Calu3 (cell line): ENCODE measurements around the gene DCP1B. TPM values are rescaled to one million over a fixed set of nuclear protein-coding genes. Genes with fewer than 3 reads are reported as not detected.

Experiments
- BruUV-seq: library from RNA; stranded (reverse); fragments of 400-500 nt; replicated peaks from 2 replicates; lab custom pipeline; 2021; lab: Mats Ljungman, UMichigan
- CTCF ChIA-PET: fragments of 300-600 bp; sonication (Branson Sonifier 250); formaldehyde crosslinking; loops from one replicate; lab custom pipeline; 2022; ENCODE audit warnings: antibody characterized with exemption; lab: Charles Lee
- DNase-seq: peaks from one replicate; pipeline ENCODE4 v3.0.0; 2022
- H3K27ac Mint-ChIP-seq: one replicate; pipeline ENCODE4 v1.8.0; 2022; ENCODE audit warnings: mixed read lengths; ENCODE audit not compliant: unreplicated experiment
- H3K27me3 Mint-ChIP-seq: one replicate; pipeline ENCODE4 v1.8.0; 2022; ENCODE audit warnings: mixed read lengths; ENCODE audit not compliant: unreplicated experiment
- H3K36me3 Mint-ChIP-seq: one replicate; pipeline ENCODE4 v1.8.0; 2022; ENCODE audit warnings: mild to moderate bottlenecking, moderate library complexity, mixed read lengths; ENCODE audit not compliant: insufficient read depth, unreplicated experiment
- H3K4me1 Mint-ChIP-seq: one replicate; pipeline ENCODE4 v1.8.0; 2022; ENCODE audit warnings: mild to moderate bottlenecking, low read depth, mixed read lengths; ENCODE audit not compliant: unreplicated experiment
- H3K4me3 Mint-ChIP-seq: one replicate; pipeline ENCODE4 v1.8.0; 2022; ENCODE audit warnings: mild to moderate bottlenecking, low read depth, moderate library complexity, mixed read lengths; ENCODE audit not compliant: unreplicated experiment
- H3K9me3 Mint-ChIP-seq: one replicate; pipeline ENCODE4 v1.8.0; 2022; ENCODE audit warnings: low read depth, mixed read lengths; ENCODE audit not compliant: unreplicated experiment
- CTCF ChIP-seq: fragments of 200-600 bp; IDR thresholded peaks from one replicate; pipeline ENCODE4 v1.8.0; 2022; ENCODE audit warnings: antibody characterized with exemption; ENCODE audit not compliant: unreplicated experiment
- intact Hi-C: fragments of 100-400 bp; cut with micrococcal nuclease; formaldehyde crosslinking; loops from one replicate; pipeline ENCODE4 v1.10.0; 2022; ENCODE audit not compliant: unreplicated experiment
- total RNA-seq: library from RNA; stranded (reverse); gene quantifications from 2 replicates; pipeline ENCODE4 v1.2.3, GENCODE V29; 2022

DCP1B gene
- total RNA-seq, 1 experiment from 2014 or later, result 6.3 TPM

- no peak overlapping the region for H3K27ac Mint-ChIP-seq
- H3K27me3 Mint-ChIP-seq, result peaks cover 46% of the 10 kb centered on the region
- H3K9me3 Mint-ChIP-seq, result no peaks in the 10 kb centered on the region
- intact Hi-C loops, result no loop called here
- H3K4me1 Mint-ChIP-seq, result no peaks in the 10 kb centered on the region
- peak; percentile 86 for DNase-seq
- peak overlapping the region; percentile 69 for H3K4me3 Mint-ChIP-seq
- no TSS peak for BruUV-seq
- CTCF ChIA-PET, result no interaction called here
- TF ChIP-seq CTCF, result no peak
- H3K36me3 Mint-ChIP-seq, result no peaks in the 10 kb centered on the region
Observed at GRCh38 chr12:1907652-1908611, 96.3 kb downstream of the DCP1B start.

DNA sequence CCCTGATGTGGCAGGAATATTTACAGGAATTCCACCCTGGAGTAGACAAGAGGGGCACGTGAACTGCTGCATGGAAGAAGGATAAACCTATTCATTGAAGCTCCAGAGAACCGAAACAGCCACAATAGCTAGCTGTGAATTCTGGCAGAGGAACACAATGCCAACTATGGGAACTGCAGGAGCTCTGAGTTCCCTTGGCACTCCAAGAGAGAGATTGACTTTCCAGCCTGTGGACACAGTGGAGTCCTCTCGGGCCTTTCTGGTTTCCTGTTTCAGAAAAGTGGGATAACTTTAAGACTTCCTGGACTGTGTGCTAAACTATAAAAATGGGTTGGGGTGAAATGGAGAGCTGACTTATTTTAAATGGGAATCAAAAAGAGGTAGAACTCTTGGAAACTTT is 97.7 kb downstream of the DCP1B start:
- H3K4me3 Mint-ChIP-seq, result no peak overlapping the region
- CTCF ChIA-PET, result no interaction called here
- no peak for TF ChIP-seq CTCF
- no peak overlapping the region for H3K27ac Mint-ChIP-seq
- DNase-seq, result no peak
- H3K36me3 Mint-ChIP-seq, result no peaks in the 10 kb centered on the region
- H3K9me3 Mint-ChIP-seq, result peaks cover 3% of the 10 kb centered on the region
- H3K27me3 Mint-ChIP-seq, result peaks cover 46% of the 10 kb centered on the region
- intact Hi-C loops, result no loop called here
- no TSS peak for BruUV-seq
- H3K4me1 Mint-ChIP-seq, result no peaks in the 10 kb centered on the region

- no peak for TF ChIP-seq CTCF
- BruUV-seq, result no TSS peak
- intact Hi-C loops, result no loop called here
- no peak for DNase-seq
- no peaks in the 10 kb centered on the region for H3K4me1 Mint-ChIP-seq
- no peak overlapping the region for H3K4me3 Mint-ChIP-seq
- no peaks in the 10 kb centered on the region for H3K36me3 Mint-ChIP-seq
- CTCF ChIA-PET, result no interaction called here
- H3K9me3 Mint-ChIP-seq, result peaks cover 3% of the 10 kb centered on the region
- H3K27me3 Mint-ChIP-seq, result peaks cover 38% of the 10 kb centered on the region
- no peak overlapping the region for H3K27ac Mint-ChIP-seq
Observed at GRCh38 chr12:1904875-1905274, 99.4 kb downstream of the DCP1B start.

DNA sequence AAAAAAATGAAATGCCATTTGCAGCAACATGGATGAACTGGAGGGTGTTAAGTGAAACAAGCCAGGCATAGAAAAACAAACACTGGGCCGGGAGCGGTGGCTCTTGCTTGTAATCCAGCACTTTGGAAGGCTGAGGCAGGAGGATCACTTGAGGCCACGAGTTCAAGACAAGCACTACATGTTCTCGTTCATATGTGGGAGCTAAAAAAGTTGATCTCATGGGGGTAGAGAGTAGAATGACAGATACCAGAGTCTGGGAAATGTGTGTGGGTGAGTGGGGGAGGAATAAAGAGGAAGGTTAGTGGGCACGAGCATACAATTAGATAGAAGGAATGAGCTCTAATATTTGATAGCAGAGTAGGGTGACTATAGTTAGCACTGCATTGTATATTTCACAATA is 107.3 kb downstream of the DCP1B start:
- H3K4me1 Mint-ChIP-seq, result no peaks in the 10 kb centered on the region
- H3K36me3 Mint-ChIP-seq, result no peaks in the 10 kb centered on the region
- no peak overlapping the region for H3K4me3 Mint-ChIP-seq
- H3K27me3 Mint-ChIP-seq, result peaks cover 74% of the 10 kb centered on the region
- peaks cover 4% of the 10 kb centered on the region for H3K9me3 Mint-ChIP-seq
- CTCF ChIA-PET, result no interaction called here
- intact Hi-C loops, result no loop called here
- no peak for TF ChIP-seq CTCF
- DNase-seq, result no peak
- no peak overlapping the region for H3K27ac Mint-ChIP-seq
- no TSS peak for BruUV-seq

Other genes starting within 250 kb of the DCP1B start
- not detected in 2 replicates for gene LRTM2, start 183.9 kb downstream of the DCP1B start, total RNA-seq
- gene CACNA2D4, start 85.8 kb downstream of the DCP1B start, total RNA-seq, result 0.80 and 0.86 TPM in 2 replicates
- not detected in 2 replicates for gene CACNA1C, start 48.5 kb upstream of the DCP1B start, total RNA-seq